NCI-H69 (cell line): ENCODE data around the gene SETBP1.

Experiments
- DNase-seq: peaks from one replicate; lab custom pipeline; 2025; lab: John Stamatoyannopoulos, UW

Gene SETBP1

GRCh38 chr18:44968336-44968735, 287.6 kb downstream of the SETBP1 start:
- peak; percentile 33 for DNase-seq

DNA sequence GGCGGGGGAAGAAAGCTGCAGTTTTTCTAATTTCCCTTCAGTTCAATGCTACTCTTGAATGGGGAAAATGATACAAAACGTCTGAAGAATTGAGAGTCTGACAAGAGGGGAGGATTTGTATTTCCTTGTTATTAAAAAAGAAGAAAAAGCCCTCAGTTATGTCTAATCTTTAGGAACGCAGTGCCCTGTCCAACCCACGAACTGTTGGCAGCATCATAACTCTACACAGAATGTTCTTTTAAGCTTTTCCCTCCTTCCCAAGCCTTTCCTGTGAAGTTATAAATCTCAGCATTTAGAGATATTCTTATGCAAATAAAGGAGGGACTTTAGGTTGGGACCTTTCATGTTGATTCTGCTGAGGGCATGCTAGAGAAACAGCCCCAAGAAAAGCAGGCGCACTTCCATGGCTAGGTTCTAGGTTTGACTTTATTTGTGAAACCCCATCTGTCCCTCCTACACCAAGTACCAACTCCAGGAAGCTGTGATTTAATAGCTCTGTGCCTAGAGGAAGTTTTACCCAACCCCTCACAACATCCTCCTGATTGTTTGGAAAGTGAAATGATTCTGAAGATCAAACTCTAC, 288.6 kb downstream of the SETBP1 start:
- peak; percentile 28 for DNase-seq

DNA sequence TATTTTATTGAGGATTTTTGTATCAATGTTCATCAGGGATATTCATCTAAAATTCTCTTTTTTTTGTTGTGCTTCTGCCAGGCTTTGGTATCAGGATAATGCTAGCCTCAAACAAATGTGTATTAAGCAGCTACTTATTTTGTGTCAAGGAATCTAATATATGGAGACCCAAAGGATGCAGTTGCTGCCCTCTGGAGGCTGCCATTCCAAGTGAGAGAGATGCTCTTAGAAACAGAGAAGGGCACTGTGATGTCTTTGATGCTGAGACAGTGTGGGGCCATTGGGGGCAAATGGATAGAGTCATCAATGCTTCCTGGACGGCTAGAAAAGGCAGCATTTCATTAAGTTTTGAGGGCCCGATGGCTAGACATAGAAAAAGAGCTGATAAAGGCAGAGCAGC, 292.6 kb downstream of the SETBP1 start:
- DNase-seq, result no peak

GRCh38 chr18:44974174-44974573, 293.5 kb downstream of the SETBP1 start:
- no peak for DNase-seq

GRCh38 chr18:44977856-44978255, 297.2 kb downstream of the SETBP1 start:
- no peak for DNase-seq

GRCh38 chr18:44979748-44980147, 299.1 kb downstream of the SETBP1 start:
- DNase-seq, result no peak

GRCh38 chr18:44981121-44981520, 300.4 kb downstream of the SETBP1 start:
- DNase-seq, result no peak

DNA sequence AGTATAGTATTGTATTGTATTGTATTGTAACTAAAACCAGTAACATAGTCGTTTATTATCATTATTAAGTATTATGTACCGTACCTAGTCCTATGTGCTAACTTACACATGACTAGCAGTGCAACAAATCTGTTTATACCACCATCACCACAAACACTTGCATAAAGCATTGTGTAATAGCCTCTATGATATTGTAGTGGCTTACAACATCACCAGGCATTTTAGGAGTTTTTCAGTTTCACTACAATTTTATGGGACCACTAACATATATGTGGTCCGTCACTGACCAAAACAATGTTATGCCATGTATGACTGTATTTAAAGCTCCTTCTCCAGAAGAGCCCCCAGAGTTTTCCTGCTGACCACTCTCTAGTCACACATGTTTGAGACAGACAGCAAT, 306.2 kb downstream of the SETBP1 start:
- no peak for DNase-seq

GRCh38 chr18:44987371-44987770, 306.7 kb downstream of the SETBP1 start:
- no peak for DNase-seq

DNA sequence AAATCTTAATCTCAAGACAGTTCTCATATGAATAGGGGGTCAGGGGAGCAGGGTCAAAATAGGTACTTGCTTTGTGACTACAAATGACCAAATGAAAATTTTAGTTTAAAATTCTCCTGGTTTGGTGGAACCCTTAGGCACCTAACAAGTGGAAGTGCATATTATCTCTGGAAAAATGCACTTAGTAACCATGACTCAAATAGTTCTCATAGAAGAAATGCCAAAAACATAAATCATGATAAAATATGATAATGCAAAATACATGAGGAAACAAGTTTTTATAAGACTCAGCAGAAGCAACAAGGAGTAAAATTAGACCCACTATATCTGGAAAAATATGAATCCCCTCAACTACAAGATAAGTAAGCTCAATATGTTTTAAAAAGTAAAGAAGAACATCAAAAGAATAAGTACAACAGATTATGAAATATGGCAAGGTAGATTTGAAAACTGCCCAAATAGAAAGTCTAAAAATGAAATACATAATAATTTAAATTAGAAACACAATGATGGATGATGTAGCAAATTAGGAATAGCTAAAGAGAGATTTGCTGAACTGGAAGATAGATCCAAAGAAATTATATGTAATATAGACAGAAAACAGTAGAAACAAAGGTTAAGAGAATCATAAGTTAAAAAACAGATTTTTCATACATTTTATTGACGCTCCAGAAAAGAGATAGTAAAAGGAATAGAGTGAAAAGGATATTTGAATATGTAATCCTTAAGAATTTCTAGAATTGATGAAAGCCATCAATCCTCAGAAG, 308.3 kb downstream of the SETBP1 start:
- DNase-seq, result no peak

DNA sequence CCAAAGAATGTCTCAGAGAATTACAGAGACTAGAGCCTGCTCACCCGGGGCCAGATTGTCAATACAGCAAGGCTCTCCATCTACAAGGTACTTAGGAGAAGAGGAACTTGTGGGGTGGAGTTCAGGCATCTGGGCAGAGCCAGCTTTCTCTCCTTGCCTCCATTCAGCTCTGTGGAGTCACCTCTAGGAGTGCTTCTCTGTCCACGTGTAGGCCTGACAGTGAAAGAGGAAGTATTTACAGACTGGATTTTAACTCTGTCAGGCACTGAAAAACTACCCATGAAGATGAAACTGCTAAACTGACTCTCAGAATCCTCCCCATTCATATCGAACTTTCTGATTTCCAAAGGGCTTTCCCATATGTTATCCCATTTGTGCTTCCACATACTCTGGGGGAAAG, 315.6 kb downstream of the SETBP1 start:
- DNase-seq, result no peak

GRCh38 chr18:44997174-44997573, 316.5 kb downstream of the SETBP1 start:
- DNase-seq, result no peak

DNA sequence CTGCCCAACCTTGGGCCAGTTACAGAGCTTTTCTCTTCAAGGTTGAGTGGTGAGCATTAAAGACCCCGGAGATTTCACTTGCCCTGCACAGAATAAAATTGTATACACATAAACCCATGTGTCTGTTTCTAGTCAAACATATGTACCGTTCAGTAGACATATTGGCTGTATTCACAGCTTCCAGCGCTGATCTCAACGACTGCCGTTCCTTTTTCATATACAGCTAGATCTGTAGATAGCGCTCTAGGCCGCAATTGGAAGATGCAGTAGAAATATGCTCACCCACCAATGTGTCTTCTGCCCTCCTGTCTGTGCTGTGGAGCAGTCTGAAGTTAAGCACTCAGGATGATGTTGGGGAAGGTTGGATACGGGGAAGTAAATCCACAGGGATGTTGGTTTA, 317.7 kb downstream of the SETBP1 start:
- no peak for DNase-seq

DNA sequence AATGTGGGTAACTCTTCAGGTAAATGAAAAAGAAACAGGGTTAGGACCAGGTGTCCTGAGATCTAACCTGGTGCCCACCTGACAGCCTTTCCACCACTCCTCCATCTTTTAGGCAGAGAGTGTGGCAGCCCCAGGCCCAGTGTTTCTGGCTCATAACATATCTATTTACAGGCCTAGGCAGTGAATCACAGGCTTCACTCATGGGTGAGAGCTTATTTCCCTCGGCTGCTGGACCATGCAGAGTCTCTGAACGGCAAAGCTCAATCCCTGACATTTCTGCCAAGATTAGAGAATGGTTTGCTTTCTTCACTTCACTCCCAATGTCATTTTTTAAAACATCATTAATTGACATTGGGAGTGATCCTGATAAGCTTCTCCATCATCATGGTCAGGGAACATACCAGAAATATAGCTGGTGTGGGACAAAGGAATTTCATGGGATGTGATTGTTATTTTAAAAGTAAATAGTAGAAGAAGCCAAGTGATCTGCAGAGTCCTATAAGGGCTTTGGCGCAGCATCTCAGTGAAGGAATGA, 323.9 kb downstream of the SETBP1 start:
- DNase-seq, result no peak

DNA sequence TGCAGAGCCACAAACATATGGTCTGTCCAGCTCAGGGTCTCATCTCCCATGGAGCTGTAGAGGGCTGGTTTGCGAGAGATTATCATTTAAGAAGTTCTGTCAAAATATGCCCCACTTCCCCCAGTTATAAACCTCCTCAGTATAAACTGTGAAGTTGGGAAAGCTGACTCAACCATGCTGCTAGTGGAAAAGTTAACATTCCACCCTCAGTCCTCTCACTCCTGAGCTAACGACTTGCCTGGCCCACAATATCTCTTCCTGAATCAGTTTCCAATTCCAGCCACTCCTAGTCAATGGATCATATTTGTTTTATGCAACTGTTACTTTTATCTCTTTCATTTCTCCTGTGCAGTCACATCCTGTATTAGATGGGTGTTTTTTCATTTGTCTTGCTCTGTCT, 326.2 kb downstream of the SETBP1 start:
- no peak for DNase-seq

DNA sequence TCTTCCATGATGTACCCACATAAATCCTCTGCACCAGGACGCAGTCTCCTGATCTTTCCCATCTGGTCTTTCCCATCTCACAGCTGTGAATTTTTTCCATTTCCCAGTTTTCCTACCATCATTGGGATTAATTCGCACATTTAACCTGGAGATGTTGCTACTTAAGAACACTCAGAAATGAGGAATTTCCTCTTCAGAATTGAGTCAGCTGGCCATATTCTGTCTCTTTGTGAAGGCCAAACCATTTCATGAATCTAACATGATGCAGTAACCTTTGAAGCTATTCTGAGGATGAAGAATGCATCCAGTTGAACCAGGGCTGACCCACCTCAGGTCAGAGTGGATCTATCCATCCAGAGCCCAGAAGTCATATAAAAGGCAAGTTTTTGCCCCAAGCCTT, 326.8 kb downstream of the SETBP1 start:
- no peak for DNase-seq

GRCh38 chr18:45008694-45009413, 328.2 kb downstream of the SETBP1 start:
- DNase-seq, result peak; percentile 63

DNA sequence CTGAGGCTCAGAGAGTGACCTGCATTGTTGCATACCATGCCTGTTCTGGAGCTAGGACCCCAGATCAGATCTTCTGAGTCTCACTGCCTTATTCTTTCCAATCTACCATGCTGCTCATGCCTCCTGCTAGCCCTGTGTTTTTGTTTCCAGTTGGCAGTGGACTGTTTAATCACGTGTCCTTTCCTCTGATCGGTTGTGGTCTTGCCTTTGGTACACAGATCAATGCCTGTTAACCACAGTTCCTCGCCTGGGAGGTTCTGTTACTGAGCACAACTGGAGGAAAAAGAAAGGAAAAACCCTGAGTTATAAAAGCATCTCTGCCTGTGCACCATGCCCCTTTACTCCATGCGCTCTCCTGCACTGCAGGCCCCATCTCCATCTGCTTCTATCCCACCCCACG, 329.1 kb downstream of the SETBP1 start:
- no peak for DNase-seq

GRCh38 chr18:45012286-45012685, 331.6 kb downstream of the SETBP1 start:
- peak; percentile 26 for DNase-seq

- peak; percentile 74 for DNase-seq
These were observed 333.4 kb downstream of the SETBP1 start for GRCh38 chr18:45014047-45014501.

DNA sequence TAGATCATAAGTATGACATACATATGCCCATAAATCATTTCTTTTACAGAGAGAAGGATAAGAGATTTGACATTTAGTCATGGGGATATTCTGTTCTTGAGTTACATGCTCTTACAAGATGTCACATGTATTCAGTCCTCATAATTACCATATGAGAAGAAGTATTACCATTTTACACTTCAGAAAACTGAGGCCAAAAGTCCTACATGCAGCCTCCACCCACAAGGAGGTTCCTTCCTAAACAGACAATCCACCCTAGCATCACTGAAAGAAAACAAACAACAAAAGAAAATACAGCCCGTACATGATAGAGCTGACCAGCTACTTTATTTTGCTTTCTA, 335.1 kb downstream of the SETBP1 start:
- DNase-seq, result peak; percentile 81

GRCh38 chr18:45019469-45019868, 338.8 kb downstream of the SETBP1 start:
- no peak for DNase-seq

GRCh38 chr18:45023519-45023918, 342.8 kb downstream of the SETBP1 start:
- no peak for DNase-seq
